Chondrocyte (in vitro differentiated cells): ENCODE results near the gene OFD1. TPM values are rescaled to one million over a fixed set of nuclear protein-coding genes. Genes with fewer than 3 reads are reported as not detected.

Experiments
- DNase-seq: peaks from one replicate; pipeline ENCODE4 v3.0.0; 2021; ENCODE audit warnings: mixed read lengths, low spot score
- H3K27ac Mint-ChIP-seq: one replicate; pipeline ENCODE4 v1.8.0; 2021; ENCODE audit warnings: mild to moderate bottlenecking, moderate library complexity, mixed read lengths; ENCODE audit not compliant: unreplicated experiment
- H3K27me3 Mint-ChIP-seq: 2 replicates; pipeline ENCODE4 v1.8.0; 2021; ENCODE audit warnings: low read depth, mixed read lengths
- H3K36me3 Mint-ChIP-seq: 2 replicates; pipeline ENCODE4 v1.8.0; 2021; ENCODE audit warnings: low read depth, mixed read lengths
- H3K4me1 Mint-ChIP-seq: 2 replicates; pipeline ENCODE4 v1.8.0; 2021; ENCODE audit warnings: low read depth, mild to moderate bottlenecking, mixed read lengths
- H3K4me3 Mint-ChIP-seq: one replicate; pipeline ENCODE4 v1.8.0; 2021; ENCODE audit warnings: mild to moderate bottlenecking, moderate library complexity, mixed read lengths; ENCODE audit not compliant: unreplicated experiment
- H3K9me3 Mint-ChIP-seq: 2 replicates; pipeline ENCODE4 v1.8.0; 2021; ENCODE audit warnings: low read depth, mixed read lengths
- total RNA-seq: library from RNA; stranded (reverse); gene quantifications from 3 replicates; pipeline ENCODE4 v1.2.1, GENCODE V29; 2021
- TF ChIP-seq, protein P1 (sequence below): fragments of 200-600 bp; sonication (generic); IDR thresholded peaks from 2 replicates; pipeline ENCODE4 v1.5.0; 2021; ENCODE audit warnings: antibody characterized with exemption, mild to moderate bottlenecking, moderate library complexity

The OFD1 gene
- total RNA-seq, 1 donor from 2014 or later = 17.8 TPM

DNA sequence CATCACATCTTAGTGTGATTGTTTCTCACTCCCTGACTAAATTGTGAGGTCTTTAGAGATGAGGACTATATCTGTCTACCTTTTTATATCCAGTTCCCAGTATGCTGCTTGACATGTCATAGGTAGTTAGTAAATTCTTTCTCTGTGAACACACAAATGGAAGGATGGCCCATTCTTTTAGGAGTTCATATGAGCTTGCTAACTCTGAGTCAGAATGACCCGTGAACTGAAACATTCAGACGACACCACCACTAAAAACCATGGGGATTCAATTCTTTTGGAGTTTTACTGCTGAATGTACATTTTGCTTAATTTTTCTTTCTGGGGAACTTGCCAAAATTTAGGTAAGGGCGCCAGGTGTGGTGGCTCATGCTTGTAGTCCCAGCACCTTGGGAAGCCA is 13.9 kb downstream of the OFD1 start:
- no peaks in the 10 kb centered on the region for H3K9me3 Mint-ChIP-seq
- DNase-seq = no peak
- no peak overlapping the region for H3K27ac Mint-ChIP-seq
- TF ChIP-seq, protein P1, sequence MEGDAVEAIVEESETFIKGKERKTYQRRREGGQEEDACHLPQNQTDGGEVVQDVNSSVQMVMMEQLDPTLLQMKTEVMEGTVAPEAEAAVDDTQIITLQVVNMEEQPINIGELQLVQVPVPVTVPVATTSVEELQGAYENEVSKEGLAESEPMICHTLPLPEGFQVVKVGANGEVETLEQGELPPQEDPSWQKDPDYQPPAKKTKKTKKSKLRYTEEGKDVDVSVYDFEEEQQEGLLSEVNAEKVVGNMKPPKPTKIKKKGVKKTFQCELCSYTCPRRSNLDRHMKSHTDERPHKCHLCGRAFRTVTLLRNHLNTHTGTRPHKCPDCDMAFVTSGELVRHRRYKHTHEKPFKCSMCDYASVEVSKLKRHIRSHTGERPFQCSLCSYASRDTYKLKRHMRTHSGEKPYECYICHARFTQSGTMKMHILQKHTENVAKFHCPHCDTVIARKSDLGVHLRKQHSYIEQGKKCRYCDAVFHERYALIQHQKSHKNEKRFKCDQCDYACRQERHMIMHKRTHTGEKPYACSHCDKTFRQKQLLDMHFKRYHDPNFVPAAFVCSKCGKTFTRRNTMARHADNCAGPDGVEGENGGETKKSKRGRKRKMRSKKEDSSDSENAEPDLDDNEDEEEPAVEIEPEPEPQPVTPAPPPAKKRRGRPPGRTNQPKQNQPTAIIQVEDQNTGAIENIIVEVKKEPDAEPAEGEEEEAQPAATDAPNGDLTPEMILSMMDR = no peak
- no peak overlapping the region for H3K4me3 Mint-ChIP-seq
- no peaks in the 10 kb centered on the region for H3K27me3 Mint-ChIP-seq
- H3K36me3 Mint-ChIP-seq = peaks cover 7% of the 10 kb centered on the region
- no peaks in the 10 kb centered on the region for H3K4me1 Mint-ChIP-seq

DNA sequence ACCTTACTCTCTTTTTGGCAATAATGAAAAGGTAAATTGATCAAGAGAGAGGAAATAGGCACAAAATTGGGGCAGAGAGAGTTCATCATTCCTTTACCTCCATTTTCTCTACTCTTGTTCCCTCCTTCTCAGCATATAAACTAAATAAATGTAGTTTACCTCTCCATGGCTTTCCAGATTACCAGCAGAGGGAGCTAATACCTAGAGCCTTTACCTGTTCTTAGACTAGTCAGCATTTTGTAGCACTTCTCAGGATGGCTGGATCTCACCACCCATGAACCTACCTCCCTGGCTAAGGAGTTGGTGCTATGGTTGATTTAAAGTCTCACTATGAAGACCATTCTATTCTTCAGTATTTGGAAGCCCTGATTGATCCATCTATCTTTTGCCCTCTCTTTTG is 15.7 kb downstream of the OFD1 start:
- Mint-ChIP-seq H3K4me3 (no peak overlapping the region), H3K27me3 (no peaks in the 10 kb centered on the region), H3K36me3 (peaks cover 5% of the 10 kb centered on the region), H3K4me1 (no peaks in the 10 kb centered on the region), H3K9me3 (no peaks in the 10 kb centered on the region), H3K27ac (no peak overlapping the region)
- TF ChIP-seq, protein P1 = peak; percentile 81
- no peak for DNase-seq

DNA sequence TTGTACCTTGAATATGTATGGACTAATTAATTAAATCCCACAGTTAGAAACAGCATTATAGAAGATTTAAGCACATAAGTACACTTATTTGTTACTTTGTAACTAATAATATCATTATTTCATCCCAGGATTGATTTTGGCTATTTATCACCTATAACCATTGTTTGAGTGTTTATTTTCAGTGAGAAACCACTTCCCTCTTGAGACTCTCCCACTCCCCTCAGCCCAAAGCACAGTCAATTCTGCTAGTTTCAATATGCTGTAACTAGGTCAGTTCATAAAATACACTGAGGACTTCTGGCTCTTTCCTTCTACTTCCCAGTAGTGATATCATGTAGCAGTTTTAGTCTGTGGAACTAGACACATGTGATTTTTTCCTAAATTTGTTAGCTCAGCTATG is 16.3 kb downstream of the OFD1 start:
- H3K9me3 Mint-ChIP-seq = no peaks in the 10 kb centered on the region
- H3K27me3 Mint-ChIP-seq = no peaks in the 10 kb centered on the region
- TF ChIP-seq, protein P1 = no peak
- no peak overlapping the region for H3K27ac Mint-ChIP-seq
- no peak overlapping the region for H3K4me3 Mint-ChIP-seq
- no peak for DNase-seq
- no peaks in the 10 kb centered on the region for H3K4me1 Mint-ChIP-seq
- H3K36me3 Mint-ChIP-seq = peaks cover 5% of the 10 kb centered on the region

DNA sequence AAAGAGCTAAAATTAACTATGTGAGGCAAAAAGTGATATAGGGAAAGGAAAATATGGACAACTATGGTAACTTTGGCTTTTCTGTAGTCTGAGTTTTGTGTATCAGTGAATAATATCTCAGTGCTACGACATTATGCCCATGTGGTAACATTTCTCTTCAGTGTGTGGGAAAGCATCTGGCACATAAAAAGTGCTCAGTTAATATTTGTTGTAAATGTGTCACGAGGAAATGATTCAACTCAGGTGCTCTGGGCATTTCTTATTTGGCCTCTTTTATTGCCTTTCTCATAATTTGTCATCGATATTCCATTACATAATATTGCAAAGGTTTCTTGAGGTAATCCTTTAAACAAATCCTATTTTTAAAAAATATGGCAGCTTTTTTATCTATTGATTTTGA is 17.6 kb downstream of the OFD1 start:
- Mint-ChIP-seq H3K4me3 (no peak overlapping the region), H3K9me3 (no peaks in the 10 kb centered on the region), H3K4me1 (no peaks in the 10 kb centered on the region), H3K27me3 (no peaks in the 10 kb centered on the region), H3K36me3 (peaks cover 8% of the 10 kb centered on the region), H3K27ac (no peak overlapping the region)
- no peak for DNase-seq
- TF ChIP-seq, protein P1 = no peak

DNA sequence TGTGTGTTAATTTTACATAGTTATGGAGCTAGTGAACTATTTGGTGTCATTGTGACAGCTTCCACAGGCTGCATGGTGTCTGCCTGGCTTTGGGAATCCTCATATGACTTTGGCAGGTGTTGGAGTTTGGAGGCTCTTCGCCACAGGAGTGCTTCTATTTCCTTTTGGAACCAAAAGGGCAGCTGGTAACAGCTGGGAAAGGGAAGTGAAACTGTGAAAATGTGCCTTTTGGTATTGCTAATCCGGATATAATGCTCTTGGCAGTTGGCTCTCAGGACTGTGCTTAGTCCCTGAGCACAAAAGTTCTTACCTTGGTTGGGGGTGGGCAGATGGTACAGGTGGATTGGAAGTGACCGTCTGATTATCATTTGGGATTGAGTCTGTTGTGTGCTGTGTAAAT is 18.1 kb downstream of the OFD1 start:
- Mint-ChIP-seq H3K27me3 (no peaks in the 10 kb centered on the region), H3K27ac (no peak overlapping the region), H3K9me3 (no peaks in the 10 kb centered on the region), H3K4me1 (no peaks in the 10 kb centered on the region), H3K36me3 (peaks cover 8% of the 10 kb centered on the region), H3K4me3 (no peak overlapping the region)
- no peak for DNase-seq
- TF ChIP-seq, protein P1 = no peak
